ENCODE data around the gene ADARB2.
"Not testable (repeated sequence)": the region's sequence is repeated elsewhere in the genome, so short reads cannot be mapped to it uniquely, and the experiment has no call there.

Gene ADARB2

GRCh38 chr10:1643161-1643907, 94.0 kb downstream of the ADARB2 start:
- DNase-seq (ENCODE audit: low read depth, low spot score) = no peak

- no peak for DNase-seq (ENCODE audit: low read depth, low spot score)
Observed at GRCh38 chr10:1642600-1643160, 94.6 kb downstream of the ADARB2 start.

GRCh38 chr10:1641402-1641801, 95.9 kb downstream of the ADARB2 start:
- DNase-seq (ENCODE audit: low read depth, low spot score) = no peak

GRCh38 chr10:1638889-1639419, 98.4 kb downstream of the ADARB2 start:
- no peak for DNase-seq (ENCODE audit: low read depth, low spot score)

GRCh38 chr10:1635340-1635739, 102.0 kb downstream of the ADARB2 start:
- DNase-seq (ENCODE audit: low read depth, low spot score) = no peak

GRCh38 chr10:1634239-1634638, 103.1 kb downstream of the ADARB2 start:
- DNase-seq (ENCODE audit: low read depth, low spot score) = no peak

GRCh38 chr10:1633783-1634182, 103.5 kb downstream of the ADARB2 start:
- DNase-seq (ENCODE audit: low read depth, low spot score) = no peak

GRCh38 chr10:1632596-1632995, 104.7 kb downstream of the ADARB2 start:
- DNase-seq (ENCODE audit: low read depth, low spot score) = no peak

- no peak for DNase-seq (ENCODE audit: low read depth, low spot score)
Observed at GRCh38 chr10:1632141-1632540, 105.2 kb downstream of the ADARB2 start.

GRCh38 chr10:1631282-1631681, 106.0 kb downstream of the ADARB2 start:
- DNase-seq (ENCODE audit: low read depth, low spot score) = no peak

GRCh38 chr10:1630304-1630703, 107.0 kb downstream of the ADARB2 start:
- DNase-seq (ENCODE audit: low read depth, low spot score) = no peak

GRCh38 chr10:1629326-1630198, 107.8 kb downstream of the ADARB2 start:
- DNase-seq (ENCODE audit: low read depth, low spot score) = no peak

- no peak for DNase-seq (ENCODE audit: low read depth, low spot score)
Observed at GRCh38 chr10:1628757-1629156, 108.6 kb downstream of the ADARB2 start.

GRCh38 chr10:1627945-1628344, 109.4 kb downstream of the ADARB2 start:
- no peak for DNase-seq (ENCODE audit: low read depth, low spot score)

GRCh38 chr10:1626835-1627234, 110.5 kb downstream of the ADARB2 start:
- DNase-seq (ENCODE audit: low read depth, low spot score) = no peak

- DNase-seq (ENCODE audit: low read depth, low spot score) = no peak
Observed at GRCh38 chr10:1626410-1626809, 110.9 kb downstream of the ADARB2 start.

GRCh38 chr10:1625731-1626130, 111.6 kb downstream of the ADARB2 start:
- DNase-seq (ENCODE audit: low read depth, low spot score) = no peak

- DNase-seq (ENCODE audit: low read depth, low spot score) = no peak
Observed at GRCh38 chr10:1625079-1625478, 112.2 kb downstream of the ADARB2 start.

GRCh38 chr10:1624240-1624639, 113.1 kb downstream of the ADARB2 start:
- DNase-seq (ENCODE audit: low read depth, low spot score) = no peak

- no peak for DNase-seq (ENCODE audit: low read depth, low spot score)
Observed at GRCh38 chr10:1620803-1621202, 116.5 kb downstream of the ADARB2 start.

GRCh38 chr10:1617376-1618317, 119.7 kb downstream of the ADARB2 start:
- DNase-seq (ENCODE audit: low read depth, low spot score) = not testable (repeated sequence)
